ENCODE data around the gene DHX40.
"Not testable (repeated sequence)": the region's sequence is repeated elsewhere in the genome, so short reads cannot be mapped to it uniquely, and the experiment has no call there.

The DHX40 gene

GRCh38 chr17:59542960-59543635 is 22.3 kb upstream of the DHX40 start:
- H3K4me1 Mint-ChIP-seq (ENCODE audit: low read depth), result no peaks in the 10 kb centered on the region
- no peak overlapping the region for H3K4me3 Mint-ChIP-seq
- no peaks in the 10 kb centered on the region for H3K36me3 Mint-ChIP-seq (ENCODE audit: low read depth)
- no peak overlapping the region for H3K27ac Mint-ChIP-seq
- DNase-seq (ENCODE audit: low spot score), result no peak
- H3K9me3 Mint-ChIP-seq, result no peaks in the 10 kb centered on the region
- H3K27me3 Mint-ChIP-seq (ENCODE audit: low read depth), result peaks cover 26% of the 10 kb centered on the region

DNA sequence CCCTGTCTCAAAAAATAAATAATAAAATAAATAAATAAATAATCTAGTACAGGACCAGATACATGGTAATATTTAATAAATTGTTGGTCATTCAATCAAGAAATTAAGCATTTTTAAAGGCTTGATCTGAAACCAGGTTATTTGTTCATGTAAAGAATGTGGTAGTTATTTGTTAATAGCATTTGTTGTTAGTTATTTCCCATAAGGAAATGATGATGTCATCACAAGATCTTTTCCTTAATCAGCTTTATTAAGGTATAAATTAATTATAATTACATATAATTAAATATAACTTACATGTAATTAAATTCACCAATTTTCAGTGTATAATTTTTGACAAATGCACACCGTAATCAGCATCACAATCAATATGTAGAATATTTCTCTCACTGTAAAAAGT is 19.5 kb upstream of the DHX40 start:
- Mint-ChIP-seq H3K4me1 (ENCODE audit: low read depth) (no peaks in the 10 kb centered on the region), H3K9me3 (no peaks in the 10 kb centered on the region), H3K27ac (no peak overlapping the region), H3K4me3 (no peak overlapping the region), H3K27me3 (ENCODE audit: low read depth) (peaks cover 16% of the 10 kb centered on the region), H3K36me3 (ENCODE audit: low read depth) (no peaks in the 10 kb centered on the region)
- DNase-seq (ENCODE audit: low spot score), result no peak

GRCh38 chr17:59547131-59547915 is 18.1 kb upstream of the DHX40 start:
- peaks cover 8% of the 10 kb centered on the region for H3K27me3 Mint-ChIP-seq (ENCODE audit: low read depth)
- no peak overlapping the region for H3K4me3 Mint-ChIP-seq
- H3K36me3 Mint-ChIP-seq (ENCODE audit: low read depth), result no peaks in the 10 kb centered on the region
- H3K9me3 Mint-ChIP-seq, result no peaks in the 10 kb centered on the region
- no peaks in the 10 kb centered on the region for H3K4me1 Mint-ChIP-seq (ENCODE audit: low read depth)
- no peak overlapping the region for H3K27ac Mint-ChIP-seq
- DNase-seq (ENCODE audit: low spot score), result no peak

DNA sequence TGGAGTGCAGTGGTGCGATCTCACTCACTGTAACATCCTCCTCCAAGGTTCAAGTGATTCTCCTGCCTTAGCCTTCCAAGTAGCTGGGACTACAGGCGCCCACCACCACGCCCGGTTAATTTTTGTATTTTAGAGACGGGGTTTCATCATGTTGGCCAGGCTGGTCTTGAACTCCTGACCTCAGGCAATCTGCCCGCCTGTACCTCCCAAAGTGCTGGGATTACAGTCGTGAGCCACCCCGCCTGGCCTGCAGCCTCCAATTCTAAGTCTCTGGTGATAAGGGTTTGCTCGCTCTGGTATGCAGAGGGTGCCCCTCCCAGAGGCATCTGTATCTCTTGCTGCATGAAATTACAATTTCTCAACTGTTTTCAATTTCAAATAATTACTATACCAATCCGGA is 16.4 kb upstream of the DHX40 start:
- not testable (repeated sequence) for H3K27me3 Mint-ChIP-seq (ENCODE audit: low read depth); H3K27ac Mint-ChIP-seq; H3K4me3 Mint-ChIP-seq; H3K9me3 Mint-ChIP-seq; H3K4me1 Mint-ChIP-seq (ENCODE audit: low read depth); DNase-seq (ENCODE audit: low spot score); H3K36me3 Mint-ChIP-seq (ENCODE audit: low read depth)

DNA sequence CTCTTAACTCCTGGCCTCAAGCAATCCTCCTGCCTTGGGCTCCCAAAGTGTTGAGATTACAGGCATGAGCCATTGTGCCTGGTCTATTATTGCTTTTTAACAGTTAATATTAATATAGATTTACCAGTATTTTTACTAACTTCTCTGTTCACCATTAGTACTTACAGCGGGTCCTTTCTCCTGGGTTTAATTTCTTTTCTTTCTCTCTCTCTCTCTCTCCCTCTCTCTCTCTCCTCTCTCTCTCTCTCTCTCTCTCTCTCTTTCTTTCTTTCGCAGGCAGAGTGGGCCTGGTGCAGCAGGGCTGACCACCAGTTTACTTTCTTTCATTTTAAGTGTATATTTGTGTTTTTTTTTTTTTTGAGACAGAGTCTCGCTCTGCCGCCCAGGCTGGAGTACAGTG is 14.7 kb upstream of the DHX40 start:
- Mint-ChIP-seq H3K36me3 (ENCODE audit: low read depth) (no peaks in the 10 kb centered on the region), H3K4me1 (ENCODE audit: low read depth) (no peaks in the 10 kb centered on the region), H3K4me3 (no peak overlapping the region), H3K27ac (no peak overlapping the region), H3K9me3 (no peaks in the 10 kb centered on the region), H3K27me3 (ENCODE audit: low read depth) (peaks cover 6% of the 10 kb centered on the region)
- no peak for DNase-seq (ENCODE audit: low spot score)

GRCh38 chr17:59558039-59558438 is 7.4 kb upstream of the DHX40 start:
- Mint-ChIP-seq H3K4me3 (no peak overlapping the region), H3K27ac (no peak overlapping the region), H3K36me3 (ENCODE audit: low read depth) (no peaks in the 10 kb centered on the region), H3K4me1 (ENCODE audit: low read depth) (peaks cover 2% of the 10 kb centered on the region), H3K9me3 (no peaks in the 10 kb centered on the region), H3K27me3 (ENCODE audit: low read depth) (peaks cover 9% of the 10 kb centered on the region)
- no peak for DNase-seq (ENCODE audit: low spot score)

DNA sequence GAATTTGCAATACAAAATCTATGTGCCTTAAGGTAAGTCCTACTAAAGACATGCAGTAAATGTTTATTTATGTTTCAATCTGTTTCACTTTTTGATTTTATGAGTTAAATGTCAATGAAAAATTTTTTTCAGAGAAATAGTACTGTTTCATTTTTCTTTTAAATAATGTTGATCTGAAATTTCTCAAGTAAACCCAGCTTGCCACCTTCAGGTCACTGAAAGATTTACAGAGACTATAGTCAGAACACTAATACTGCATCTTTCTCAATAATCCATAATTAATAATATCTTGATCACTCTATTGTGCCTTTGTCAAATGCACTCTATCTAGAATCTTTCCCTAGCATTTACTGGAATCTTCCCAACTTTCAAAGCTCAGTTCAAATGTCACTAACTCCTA is 6.5 kb upstream of the DHX40 start:
- peaks cover 9% of the 10 kb centered on the region for H3K27me3 Mint-ChIP-seq (ENCODE audit: low read depth)
- peaks cover 2% of the 10 kb centered on the region for H3K4me1 Mint-ChIP-seq (ENCODE audit: low read depth)
- no peak overlapping the region for H3K27ac Mint-ChIP-seq
- no peak overlapping the region for H3K4me3 Mint-ChIP-seq
- no peak for DNase-seq (ENCODE audit: low spot score)
- no peaks in the 10 kb centered on the region for H3K9me3 Mint-ChIP-seq
- no peaks in the 10 kb centered on the region for H3K36me3 Mint-ChIP-seq (ENCODE audit: low read depth)

- peaks cover 2% of the 10 kb centered on the region for H3K27me3 Mint-ChIP-seq (ENCODE audit: low read depth)
- DNase-seq (ENCODE audit: low spot score), result no peak
- H3K36me3 Mint-ChIP-seq (ENCODE audit: low read depth), result peaks cover 9% of the 10 kb centered on the region
- peaks cover 7% of the 10 kb centered on the region for H3K4me1 Mint-ChIP-seq (ENCODE audit: low read depth)
- no peak overlapping the region for H3K4me3 Mint-ChIP-seq
- H3K27ac Mint-ChIP-seq, result no peak overlapping the region
- H3K9me3 Mint-ChIP-seq, result peaks cover 7% of the 10 kb centered on the region
These were observed 4.4 kb upstream of the DHX40 start for GRCh38 chr17:59561042-59561441.

DNA sequence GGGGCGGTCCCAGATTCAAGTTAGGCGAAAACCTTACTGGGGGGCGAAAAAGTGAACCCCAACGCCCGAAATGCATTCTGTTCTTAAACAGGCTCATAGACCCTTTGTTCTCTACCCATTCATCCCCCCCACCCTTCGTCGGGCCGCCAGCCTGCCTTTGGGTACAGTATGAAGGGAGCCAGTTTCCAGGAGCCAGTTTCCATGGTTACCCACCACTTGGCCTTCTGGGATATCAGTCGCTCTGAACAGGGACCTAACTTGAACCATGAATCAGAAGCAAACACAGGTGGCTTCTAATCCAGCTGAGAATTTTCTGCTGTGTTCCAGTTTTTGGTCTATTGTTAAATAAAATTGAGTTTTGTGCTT is 532 bp downstream of the DHX40 start:
- Mint-ChIP-seq H3K4me1 (ENCODE audit: low read depth) (peaks cover 22% of the 10 kb centered on the region), H3K4me3 (peak overlapping the region; percentile 99), H3K27me3 (ENCODE audit: low read depth) (no peaks in the 10 kb centered on the region), H3K9me3 (peaks cover 7% of the 10 kb centered on the region), H3K36me3 (ENCODE audit: low read depth) (peaks cover 13% of the 10 kb centered on the region), H3K27ac (peak overlapping the region; percentile 98)
- peak; percentile 58 for DNase-seq (ENCODE audit: low spot score)

- not testable (repeated sequence) for DNase-seq (ENCODE audit: low spot score); H3K9me3 Mint-ChIP-seq; H3K27me3 Mint-ChIP-seq (ENCODE audit: low read depth); H3K4me3 Mint-ChIP-seq; H3K27ac Mint-ChIP-seq
- Mint-ChIP-seq H3K36me3 (ENCODE audit: low read depth) (peaks cover 22% of the 10 kb centered on the region), H3K4me1 (ENCODE audit: low read depth) (peaks cover 28% of the 10 kb centered on the region)
These were observed 3.7 kb downstream of the DHX40 start for GRCh38 chr17:59569151-59569550.

- Mint-ChIP-seq H3K4me1 (ENCODE audit: low read depth) (peaks cover 11% of the 10 kb centered on the region), H3K9me3 (no peaks in the 10 kb centered on the region), H3K4me3 (no peak overlapping the region), H3K36me3 (ENCODE audit: low read depth) (peaks cover 13% of the 10 kb centered on the region), H3K27me3 (ENCODE audit: low read depth) (no peaks in the 10 kb centered on the region), H3K27ac (no peak overlapping the region)
- DNase-seq (ENCODE audit: low spot score), result peak; percentile 12
These were observed 7.0 kb downstream of the DHX40 start for GRCh38 chr17:59572301-59572924.

DNA sequence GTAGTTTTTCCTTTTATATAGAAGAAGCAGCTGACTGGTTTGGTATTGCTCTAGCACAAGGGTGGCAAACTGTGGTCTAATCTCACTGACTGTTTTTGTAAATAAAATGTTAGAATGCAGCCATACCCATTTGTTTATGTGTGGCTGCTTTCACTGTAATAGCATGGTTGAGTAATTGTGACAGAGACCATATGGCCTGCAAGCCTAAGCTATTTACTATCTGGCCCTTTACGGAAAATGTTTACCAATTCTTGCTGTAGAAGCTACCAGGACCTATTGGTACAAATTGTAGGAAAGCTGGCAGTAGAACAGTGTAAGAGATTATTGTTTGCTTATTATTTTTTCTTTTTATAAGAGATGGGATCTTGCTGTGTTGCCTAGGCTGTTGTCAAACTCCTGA is 18.8 kb downstream of the DHX40 start:
- H3K4me3 Mint-ChIP-seq; H3K9me3 Mint-ChIP-seq; DNase-seq (ENCODE audit: low spot score); H3K27me3 Mint-ChIP-seq (ENCODE audit: low read depth); H3K36me3 Mint-ChIP-seq (ENCODE audit: low read depth); H3K4me1 Mint-ChIP-seq (ENCODE audit: low read depth); H3K27ac Mint-ChIP-seq: not testable (repeated sequence)

DNA sequence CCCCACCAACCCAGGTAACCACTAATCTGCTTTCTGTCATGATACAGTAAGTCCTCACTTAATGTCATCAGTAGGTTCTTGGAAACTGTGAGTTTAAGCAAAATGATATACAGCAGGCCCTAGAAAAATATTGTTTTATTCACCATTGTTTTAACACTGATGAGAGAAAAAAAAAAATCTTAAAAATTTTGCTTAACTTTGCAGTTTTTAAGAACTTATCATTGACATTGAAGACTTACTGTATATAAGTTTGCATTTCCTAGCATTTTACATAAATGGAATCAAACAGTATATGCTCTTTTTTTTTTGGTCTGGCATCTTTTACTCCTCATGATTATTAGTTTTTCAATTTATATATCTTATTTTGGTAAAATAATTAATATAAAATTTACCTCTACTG is 34.8 kb downstream of the DHX40 start:
- Mint-ChIP-seq H3K27me3 (ENCODE audit: low read depth) (no peaks in the 10 kb centered on the region), H3K36me3 (ENCODE audit: low read depth) (peaks cover 27% of the 10 kb centered on the region), H3K27ac (no peak overlapping the region), H3K4me3 (no peak overlapping the region), H3K4me1 (ENCODE audit: low read depth) (peaks cover 13% of the 10 kb centered on the region), H3K9me3 (no peaks in the 10 kb centered on the region)
- no peak for DNase-seq (ENCODE audit: low spot score)

DNA sequence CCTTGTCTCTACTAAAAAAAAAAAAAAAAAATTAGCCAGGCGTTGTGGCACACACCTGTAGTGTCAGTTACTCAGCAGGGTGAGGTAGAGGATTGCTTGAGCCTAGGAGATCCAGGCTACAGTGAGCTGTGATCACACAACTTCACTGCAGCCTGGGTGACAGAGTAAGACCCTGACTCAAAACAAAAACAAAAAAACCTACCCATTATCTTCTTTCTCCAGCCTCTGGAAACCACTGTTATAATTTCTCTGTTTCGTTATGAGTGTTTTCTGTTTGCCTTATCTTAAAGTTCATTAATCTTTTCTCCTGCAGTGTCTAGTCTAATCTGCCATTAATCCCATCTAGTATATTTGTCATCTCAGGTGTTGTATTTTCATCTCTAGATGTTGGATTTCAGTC is 35.7 kb downstream of the DHX40 start:
- Mint-ChIP-seq H3K9me3 (no peaks in the 10 kb centered on the region), H3K4me3 (peak overlapping the region; percentile 32), H3K27ac (peak overlapping the region; percentile 49), H3K27me3 (ENCODE audit: low read depth) (no peaks in the 10 kb centered on the region), H3K4me1 (ENCODE audit: low read depth) (peaks cover 13% of the 10 kb centered on the region), H3K36me3 (ENCODE audit: low read depth) (peaks cover 30% of the 10 kb centered on the region)
- peak; percentile 47 for DNase-seq (ENCODE audit: low spot score)

Measured in T-helper 2 cell treated with Interferon-gamma antibody and Interleukin-4, amounts not matched to agents 5 μg/mL and 100 μg/mL, for 36 hours (primary cell).